ENCODE results near the gene NGLY1.

DNA sequence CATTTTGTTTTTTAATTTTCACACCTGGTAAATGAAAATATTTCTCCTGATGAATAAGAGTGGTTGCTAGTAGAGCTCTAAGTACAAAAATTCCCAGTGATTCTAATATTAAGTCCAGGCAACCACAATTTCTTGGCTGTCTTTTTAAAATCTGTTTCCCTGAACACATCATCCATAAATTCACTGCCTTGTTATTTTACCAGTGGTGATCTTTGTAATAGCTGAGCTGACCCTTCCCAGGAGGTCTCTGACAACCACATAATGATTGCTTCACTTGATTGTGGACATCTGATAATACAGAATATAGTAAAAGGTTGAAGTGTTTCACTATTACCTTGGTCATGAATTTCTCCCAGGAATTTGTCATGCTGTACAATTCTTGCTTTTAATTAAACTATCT lies 104.7 kb downstream of the NGLY1 start:
- no peak for TF ChIP-seq POLR2A (IDR thresholded peaks at IDR 0.05)
- TF ChIP-seq, protein P1, sequence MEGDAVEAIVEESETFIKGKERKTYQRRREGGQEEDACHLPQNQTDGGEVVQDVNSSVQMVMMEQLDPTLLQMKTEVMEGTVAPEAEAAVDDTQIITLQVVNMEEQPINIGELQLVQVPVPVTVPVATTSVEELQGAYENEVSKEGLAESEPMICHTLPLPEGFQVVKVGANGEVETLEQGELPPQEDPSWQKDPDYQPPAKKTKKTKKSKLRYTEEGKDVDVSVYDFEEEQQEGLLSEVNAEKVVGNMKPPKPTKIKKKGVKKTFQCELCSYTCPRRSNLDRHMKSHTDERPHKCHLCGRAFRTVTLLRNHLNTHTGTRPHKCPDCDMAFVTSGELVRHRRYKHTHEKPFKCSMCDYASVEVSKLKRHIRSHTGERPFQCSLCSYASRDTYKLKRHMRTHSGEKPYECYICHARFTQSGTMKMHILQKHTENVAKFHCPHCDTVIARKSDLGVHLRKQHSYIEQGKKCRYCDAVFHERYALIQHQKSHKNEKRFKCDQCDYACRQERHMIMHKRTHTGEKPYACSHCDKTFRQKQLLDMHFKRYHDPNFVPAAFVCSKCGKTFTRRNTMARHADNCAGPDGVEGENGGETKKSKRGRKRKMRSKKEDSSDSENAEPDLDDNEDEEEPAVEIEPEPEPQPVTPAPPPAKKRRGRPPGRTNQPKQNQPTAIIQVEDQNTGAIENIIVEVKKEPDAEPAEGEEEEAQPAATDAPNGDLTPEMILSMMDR (IDR thresholded peaks at IDR 0.05), result no peak
